Amygdala (tissue), 56 donors: ENCODE data around the gene ARHGAP1.

Source experiments
- DNase-seq, 56 donors: peaks; one replicate each; lab custom pipeline; 2025; lab: John Stamatoyannopoulos, UW

ARHGAP1 gene

GRCh38 chr11:46700241-46701077, at the start of gene ARHGAP1, which contains the start of gene ZNF408:
Gene ARHGAP1, minus strand, starts transcription at chr11:46700619. Its CDS starts 4,512 bp downstream, at chr11:46696107.
Gene ZNF408, plus strand, starts transcription at chr11:46701031. Its CDS starts 17 bp downstream, at chr11:46701048.
- peak; percentile 71 to 99 (median 96) for DNase-seq

DNA sequence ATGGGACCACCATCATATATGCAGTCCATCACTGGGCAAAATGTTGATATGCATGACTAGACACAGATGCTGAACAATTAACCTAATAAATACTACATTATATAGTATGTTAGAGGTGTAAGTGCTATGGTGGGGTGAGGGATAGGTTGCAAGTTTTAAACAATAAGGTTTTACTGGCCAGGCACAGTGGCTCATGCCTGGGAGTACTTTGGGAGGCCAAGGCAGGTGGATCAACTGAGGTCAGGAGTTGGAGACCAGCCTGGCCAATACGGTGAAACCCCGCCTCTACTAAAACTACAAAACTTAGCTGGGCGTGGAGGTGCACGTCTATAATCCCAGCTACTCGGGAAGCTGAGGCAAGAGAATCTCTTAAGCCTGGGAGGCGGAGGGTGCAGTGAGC, 46.7 kb upstream of the ARHGAP1 start:
- no peak for DNase-seq

DNA sequence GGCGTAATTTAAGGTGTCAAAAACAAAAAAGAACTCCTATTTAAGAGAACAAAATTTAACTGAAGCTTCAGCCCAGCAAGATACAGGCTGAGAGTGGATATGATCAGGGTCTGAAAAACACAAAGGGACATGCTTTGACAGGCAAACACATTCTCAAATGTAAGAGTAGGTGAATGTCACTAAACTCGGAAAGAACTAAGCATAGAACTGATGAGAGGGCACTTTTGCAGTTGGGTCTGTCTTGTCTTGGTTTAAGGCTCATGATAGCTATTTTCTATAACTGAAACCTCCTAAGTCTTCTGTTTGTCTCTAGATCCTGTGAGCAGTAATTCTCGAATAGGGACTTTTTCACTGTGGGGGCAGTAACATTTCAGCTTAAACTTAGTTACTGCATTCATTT, 45.6 kb upstream of the ARHGAP1 start:
- DNase-seq, result no peak

- no peak for DNase-seq
Measured at GRCh38 chr11:46745328-46745727, 44.9 kb upstream of the ARHGAP1 start.

GRCh38 chr11:46743693-46744339, 43.4 kb upstream of the ARHGAP1 start:
- no peak for DNase-seq

- no peak for DNase-seq
Measured at GRCh38 chr11:46743043-46743442, 42.6 kb upstream of the ARHGAP1 start.

DNA sequence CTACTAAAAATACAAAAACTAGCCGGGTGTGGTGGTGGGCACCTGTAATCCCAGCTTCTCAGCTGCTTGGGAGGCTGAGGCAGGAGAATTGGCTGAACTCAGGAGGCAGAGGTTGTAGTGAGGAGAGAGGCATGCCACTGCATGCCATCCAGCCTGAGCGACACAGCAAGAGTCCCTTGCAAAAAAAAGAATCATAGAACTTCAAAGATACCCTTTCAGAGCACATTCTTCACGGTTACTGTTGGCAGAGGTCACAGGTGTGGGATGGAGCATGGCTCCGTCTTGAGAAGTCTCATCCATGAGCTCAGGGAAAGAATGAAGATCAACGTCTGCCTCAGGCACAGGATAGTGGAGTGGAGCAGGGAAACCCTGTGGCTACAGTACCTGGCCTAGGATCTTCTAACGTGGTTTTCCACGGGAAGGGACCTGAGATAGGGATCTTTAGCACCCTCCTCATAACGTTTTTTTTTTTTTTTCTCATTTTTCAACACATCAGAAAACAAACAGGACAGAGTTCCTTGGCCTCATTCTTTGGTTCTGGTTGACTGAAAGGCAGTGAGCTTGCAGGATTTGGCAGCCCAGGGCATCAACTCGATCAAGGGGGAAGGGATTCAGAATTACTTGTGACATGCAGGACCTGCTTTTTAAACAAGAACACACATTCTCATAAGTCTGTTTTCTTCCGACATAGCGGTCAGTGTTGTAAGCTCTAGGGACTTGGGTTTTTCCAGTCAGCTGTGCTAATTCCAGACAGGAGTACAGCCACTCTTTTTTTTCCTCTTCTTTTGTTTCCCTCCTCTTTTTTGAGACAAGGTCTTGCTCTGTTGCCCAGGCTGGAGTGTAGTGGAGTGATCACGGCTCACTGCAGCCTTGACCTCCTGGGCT, 41.4 kb upstream of the ARHGAP1 start:
- no peak for DNase-seq

GRCh38 chr11:46738887-46739286, 38.5 kb upstream of the ARHGAP1 start:
- no peak for DNase-seq

DNA sequence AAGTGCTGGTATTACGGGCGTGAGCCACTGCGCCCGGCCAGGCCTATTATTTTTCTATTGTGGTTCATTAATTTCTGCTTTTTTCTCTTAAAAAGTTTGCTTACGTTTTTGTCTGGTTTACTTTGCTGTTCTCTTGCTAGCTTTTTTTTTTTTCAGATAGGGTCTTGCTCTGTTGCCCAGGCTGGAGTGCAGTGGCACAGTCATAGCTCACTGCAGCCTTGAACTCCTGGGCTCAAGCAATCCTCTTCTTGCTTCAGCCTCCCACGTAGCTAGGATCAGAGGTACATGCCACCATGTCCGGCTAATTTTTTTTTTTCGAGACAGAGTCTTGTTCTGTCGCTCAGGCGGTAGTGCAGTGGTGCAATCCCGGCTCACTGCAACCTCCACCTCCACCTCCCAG, 37.3 kb upstream of the ARHGAP1 start:
- no peak for DNase-seq

DNA sequence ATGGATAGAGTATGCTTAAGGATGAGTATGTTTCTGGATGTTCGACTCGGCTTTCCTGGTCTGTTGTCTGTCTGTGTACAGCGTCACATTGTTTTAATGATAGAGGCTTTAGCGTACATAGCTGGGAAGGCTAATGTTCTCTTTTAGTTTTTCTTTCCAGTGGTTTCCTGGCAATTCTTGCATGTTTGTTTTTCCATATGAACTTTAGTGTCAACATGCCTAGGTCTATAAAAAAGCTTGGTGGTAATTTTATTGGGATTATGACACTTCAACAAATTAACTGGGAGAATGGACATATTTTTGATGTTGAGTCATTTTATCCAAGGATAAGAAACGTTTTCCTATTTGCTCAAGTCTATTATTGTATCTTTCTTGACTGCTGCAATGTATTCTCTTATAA, 36.2 kb upstream of the ARHGAP1 start:
- no peak for DNase-seq

GRCh38 chr11:46736146-46736545, 35.7 kb upstream of the ARHGAP1 start:
- no peak for DNase-seq

- DNase-seq, result no peak
Measured at GRCh38 chr11:46733234-46733633, 32.8 kb upstream of the ARHGAP1 start.

- DNase-seq, result no peak
Measured at GRCh38 chr11:46731545-46731944, 31.1 kb upstream of the ARHGAP1 start.

- no peak for DNase-seq
Measured at GRCh38 chr11:46729110-46730027, 28.9 kb upstream of the ARHGAP1 start.

DNA sequence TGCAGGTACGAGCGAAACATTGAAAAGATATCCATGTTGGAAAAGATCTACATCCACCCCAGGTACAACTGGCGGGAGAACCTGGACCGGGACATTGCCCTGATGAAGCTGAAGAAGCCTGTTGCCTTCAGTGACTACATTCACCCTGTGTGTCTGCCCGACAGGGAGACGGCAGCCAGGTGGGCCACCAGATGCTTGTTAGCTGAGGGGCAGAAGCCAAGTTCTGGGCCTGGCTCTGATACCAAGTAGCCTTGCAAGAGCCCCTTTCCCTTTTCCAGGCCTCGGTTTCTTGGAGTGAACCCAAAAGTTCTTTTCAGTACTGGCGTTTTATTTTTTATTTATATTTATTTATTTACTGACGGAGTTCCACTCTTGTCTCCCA, 28.2 kb upstream of the ARHGAP1 start:
- no peak for DNase-seq

DNA sequence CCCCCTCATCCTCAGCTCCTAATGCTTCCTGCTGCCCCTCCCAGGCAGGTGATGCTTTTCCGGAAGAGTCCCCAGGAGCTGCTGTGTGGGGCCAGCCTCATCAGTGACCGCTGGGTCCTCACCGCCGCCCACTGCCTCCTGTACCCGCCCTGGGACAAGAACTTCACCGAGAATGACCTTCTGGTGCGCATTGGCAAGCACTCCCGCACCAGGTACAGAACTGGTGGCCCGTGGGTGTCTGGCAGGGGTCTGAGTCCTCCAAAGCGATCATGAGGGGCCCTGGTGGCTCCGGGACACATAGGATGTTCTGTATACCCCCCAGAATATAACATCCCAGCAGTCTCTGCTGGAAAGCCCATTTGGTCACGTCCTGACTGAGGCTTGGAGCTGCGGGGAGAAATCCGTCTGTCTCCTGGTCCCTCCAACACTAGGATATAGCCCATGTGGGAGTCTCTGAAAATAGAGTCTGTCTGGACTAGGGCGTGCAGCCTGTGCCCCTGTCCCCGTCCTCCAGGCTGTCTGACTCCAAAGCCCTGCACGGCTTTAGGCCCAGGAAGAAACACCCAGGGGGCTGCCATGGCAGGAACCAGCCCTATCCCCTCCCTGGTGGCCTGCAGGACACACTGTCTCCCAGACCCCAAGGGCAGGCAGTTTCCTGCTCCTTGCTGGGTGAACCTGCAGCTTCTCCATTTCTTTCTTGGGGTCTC, 27.7 kb upstream of the ARHGAP1 start:
- no peak for DNase-seq

DNA sequence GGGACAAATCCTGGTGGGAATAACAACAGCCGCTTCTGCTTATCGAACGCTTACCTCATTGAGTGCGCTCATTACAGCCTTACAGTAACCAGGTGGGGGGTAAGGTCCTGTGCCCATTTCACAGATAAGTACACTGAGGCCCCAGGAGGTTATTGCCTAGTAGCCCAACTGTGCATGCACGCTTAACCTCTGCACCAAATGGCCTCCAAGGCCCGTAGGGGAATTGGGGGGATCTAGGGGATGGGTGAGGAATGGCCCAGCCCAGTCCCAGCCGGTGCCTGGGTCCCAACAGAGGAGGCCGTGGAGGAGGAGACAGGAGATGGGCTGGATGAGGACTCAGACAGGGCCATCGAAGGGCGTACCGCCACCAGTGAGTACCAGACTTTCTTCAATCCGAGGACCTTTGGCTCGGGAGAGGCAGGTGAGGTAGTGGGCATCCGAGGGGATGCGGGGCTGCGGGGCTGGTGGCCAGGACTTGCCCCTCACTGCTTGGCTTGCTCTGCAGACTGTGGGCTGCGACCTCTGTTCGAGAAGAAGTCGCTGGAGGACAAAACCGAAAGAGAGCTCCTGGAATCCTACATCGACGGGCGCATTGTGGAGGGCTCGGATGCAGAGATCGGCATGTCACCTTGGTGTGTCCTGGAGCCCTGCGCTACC, 25.9 kb upstream of the ARHGAP1 start:
- DNase-seq, result no peak

GRCh38 chr11:46725338-46726205, 25.2 kb upstream of the ARHGAP1 start:
- no peak for DNase-seq
